T-helper 2 cell treated with Interferon-gamma antibody and Interleukin-4, amounts not matched to agents 100 ng/mL and 5 ng/mL, for 36 hours (primary cell): ENCODE measurements around the gene CPE. TPM values are rescaled to one million over a fixed set of nuclear protein-coding genes. Genes with fewer than 3 reads are reported as not detected.

ENCODE experiments used
- intact Hi-C: fragments of 100-400 bp; cut with micrococcal nuclease; formaldehyde crosslinking; loops from one replicate; pipeline ENCODE4 v1.15.1; 2023
- total RNA-seq: library from RNA; stranded (reverse); gene quantifications from 2 replicates; pipeline ENCODE4 v1.2.3, GENCODE V29; 2022

The CPE gene
- total RNA-seq, 1 donor from 2014 or later: 0.16 TPM

GRCh38 chr4:165364452-165365080 lies 14.2 kb upstream of the CPE start:
- intact Hi-C loops: no loop called here

GRCh38 chr4:165367040-165367439 lies 11.8 kb upstream of the CPE start:
- intact Hi-C loops: no loop called here

- intact Hi-C loops: no loop called here
Observed at GRCh38 chr4:165368114-165368513, 10.7 kb upstream of the CPE start.

GRCh38 chr4:165368567-165368966 lies 10.2 kb upstream of the CPE start:
- intact Hi-C loops: no loop called here

- intact Hi-C loops: no loop called here
Observed at GRCh38 chr4:165369522-165369921, 9.3 kb upstream of the CPE start.

GRCh38 chr4:165370530-165370929 lies 8.3 kb upstream of the CPE start:
- intact Hi-C loops: no loop called here

- intact Hi-C loops: no loop called here
Observed at GRCh38 chr4:165375465-165375864, 3.3 kb upstream of the CPE start.

GRCh38 chr4:165378398-165378744 lies 437 bp upstream of the CPE start:
- intact Hi-C loops: no loop called here

GRCh38 chr4:165379678-165380064 lies 863 bp downstream of the CPE start:
- intact Hi-C loops: no loop called here

- intact Hi-C loops: no loop called here
Observed at GRCh38 chr4:165380805-165381204, 2.0 kb downstream of the CPE start.

- intact Hi-C loops: no loop called here
Observed at GRCh38 chr4:165381821-165382373, 3.1 kb downstream of the CPE start.

GRCh38 chr4:165382640-165383039 lies 3.8 kb downstream of the CPE start:
- intact Hi-C loops: no loop called here

GRCh38 chr4:165383591-165384073 lies 4.8 kb downstream of the CPE start:
- intact Hi-C loops: no loop called here

- intact Hi-C loops: no loop called here
Observed at GRCh38 chr4:165384186-165384585, 5.4 kb downstream of the CPE start.

- intact Hi-C loops: no loop called here
Observed at GRCh38 chr4:165384598-165384997, 5.8 kb downstream of the CPE start.

- intact Hi-C loops: no loop called here
Observed at GRCh38 chr4:165385126-165385525, 6.3 kb downstream of the CPE start.

- intact Hi-C loops: no loop called here
Observed at GRCh38 chr4:165386328-165386727, 7.5 kb downstream of the CPE start.

- intact Hi-C loops: no loop called here
Observed at GRCh38 chr4:165388756-165389155, 9.9 kb downstream of the CPE start.

- intact Hi-C loops: no loop called here
Observed at GRCh38 chr4:165393051-165393450, 14.2 kb downstream of the CPE start.

- intact Hi-C loops: no loop called here
Observed at GRCh38 chr4:165393704-165394103, 14.9 kb downstream of the CPE start.

- intact Hi-C loops: no loop called here
Observed at GRCh38 chr4:165394275-165394674, 15.5 kb downstream of the CPE start.

GRCh38 chr4:165398570-165398969 lies 19.8 kb downstream of the CPE start:
- intact Hi-C loops: no loop called here

GRCh38 chr4:165402375-165402774 lies 23.6 kb downstream of the CPE start:
- intact Hi-C loops: no loop called here

GRCh38 chr4:165403048-165403447 lies 24.2 kb downstream of the CPE start:
- intact Hi-C loops: no loop called here
